H1 (cell line): ENCODE results near the gene FRMD4A. TPM values are rescaled to one million over a fixed set of nuclear protein-coding genes. Genes with fewer than 3 reads are reported as not detected.

Experiments
- CTCF ChIA-PET: fragments of 300-600 bp; sonication (Branson Sonifier 250); formaldehyde crosslinking; loops from one replicate; lab custom pipeline; 2021; ENCODE audit not compliant: partially characterized antibody; lab: Charles Lee
- POLR2A ChIA-PET: fragments of 300-600 bp; sonication (Branson Sonifier 250); formaldehyde crosslinking; loops from one replicate; lab custom pipeline; 2021; ENCODE audit warnings: inconsistent platforms; ENCODE audit not compliant: partially characterized antibody; lab: Charles Lee
- DNase-seq, 2 experiments: peaks; one replicate each; pipeline versions ENCODE4 v3.0.0 to v3.0.0-alpha.2; 2010 to 2022; ENCODE audit warnings: low spot score in 2 of 2, low read depth in 1 of 2, mixed read lengths in 1 of 2
- FAIRE-seq: peaks from 2 replicates; lab custom pipeline; 2011; peaks lifted over from hg19 to GRCh38; lab: Jason Lieb, UNC
- H2AFZ ChIP-seq: 2 replicates; pipeline ENCODE4 v1.8.1; 2012; ENCODE audit warnings: low read length, inconsistent platforms
- H2AK5ac ChIP-seq: 2 replicates; pipeline ENCODE4 v1.6.1; 2013; ENCODE audit warnings: low read depth, low read length
- H2BK120ac ChIP-seq: replicated peaks from 2 replicates; pipeline ENCODE3; 2013; ENCODE audit warnings: low read depth, low read length, inconsistent platforms
- H2BK12ac ChIP-seq: 2 replicates; pipeline ENCODE4 v1.6.1; 2013; ENCODE audit warnings: low read depth, low read length
- H2BK15ac ChIP-seq: 2 replicates; pipeline ENCODE4 v1.6.1; 2013; ENCODE audit warnings: low read length
- H2BK20ac ChIP-seq: 2 replicates; pipeline ENCODE4 v1.6.1; 2013; ENCODE audit warnings: low read length
- H2BK5ac ChIP-seq: 2 replicates; pipeline ENCODE4 v1.6.1; 2013; ENCODE audit warnings: low read depth, low read length
- H3K14ac ChIP-seq: 2 replicates; pipeline ENCODE4 v1.6.1; 2013; ENCODE audit warnings: inconsistent platforms; ENCODE audit not compliant: insufficient read length
- H3K18ac ChIP-seq: 2 replicates; pipeline ENCODE4 v1.6.1; 2013; ENCODE audit warnings: low read length; ENCODE audit errors: extremely low read depth
- H3K23ac ChIP-seq: 2 replicates; pipeline ENCODE4 v1.6.1; 2013; ENCODE audit warnings: inconsistent platforms; ENCODE audit not compliant: insufficient read length
- H3K23me2 ChIP-seq: 2 replicates; pipeline ENCODE4 v1.6.1; 2013; ENCODE audit warnings: low read depth, low read length
- H3K27ac ChIP-seq: 2 replicates; pipeline ENCODE4 v1.6.1; 2011; ENCODE audit warnings: low read depth, low read length, inconsistent platforms
- H3K27me3 ChIP-seq, 4 experiments: replicated peaks in 1 of 4; 1 replicate in 1 of 4; 2 replicates in 3 of 4; pipeline versions ENCODE4 v1.6.1 to v1.8.1; 2011 to 2013; ENCODE audit warnings: low read length in 3 of 4, mild to moderate bottlenecking in 3 of 4, inconsistent platforms in 2 of 4, mixed read lengths in 2 of 4, moderate library complexity in 1 of 4; ENCODE audit not compliant: control insufficient read depth in 3 of 4, insufficient read depth in 3 of 4; ENCODE audit errors: extremely low read depth in 1 of 4
- H3K36me3 ChIP-seq, 4 experiments: 2 replicates each; pipeline versions ENCODE4 v1.6.1 to v1.8.1; 2011 to 2013; ENCODE audit warnings: mild to moderate bottlenecking in 4 of 4, low read length in 3 of 4, moderate library complexity in 2 of 4, control low read depth in 1 of 4, inconsistent platforms in 1 of 4; ENCODE audit not compliant: insufficient read depth in 4 of 4, control insufficient read depth in 2 of 4
- H3K4ac ChIP-seq: replicated peaks from 2 replicates; pipeline ENCODE3; 2013; ENCODE audit warnings: low read length, low read depth, mixed read lengths, inconsistent platforms; ENCODE audit not compliant: insufficient read length
- H3K4me1 ChIP-seq, 4 experiments: replicated peaks in 1 of 4; 1 replicate in 1 of 4; 2 replicates in 3 of 4; pipeline versions ENCODE4 v1.6.1 to v1.8.1; 2011 to 2013; ENCODE audit warnings: low read length in 3 of 4, inconsistent platforms in 2 of 4, mixed read lengths in 1 of 4; ENCODE audit not compliant: insufficient read depth in 4 of 4, control insufficient read depth in 3 of 4
- H3K4me2 ChIP-seq, 2 experiments: 2 replicates each; pipeline versions ENCODE4 v1.6.1 to v1.8.1; 2011 to 2013; ENCODE audit warnings: low read depth in 2 of 2, low read length in 2 of 2, control low read depth in 1 of 2, inconsistent platforms in 1 of 2, mild to moderate bottlenecking in 1 of 2; ENCODE audit not compliant: insufficient read depth in 1 of 2
- H3K4me3 ChIP-seq, 4 experiments: fragments of 200-600, 300-600 bp in 1 of 4; sonication (generic), shearing (Covaris generic), sonication (Bioruptor Twin) in 1 of 4; 2 replicates each; pipeline versions ENCODE4 v1.5.1 to v1.8.1; 2011 to 2016; ENCODE audit warnings: low read length in 4 of 4, low read depth in 3 of 4, control low read depth in 2 of 4, inconsistent platforms in 2 of 4, mild to moderate bottlenecking in 2 of 4, mixed read lengths in 1 of 4, moderate library complexity in 1 of 4; ENCODE audit not compliant: insufficient read depth in 2 of 4; ENCODE audit errors: extremely low read depth in 1 of 4
- H3K56ac ChIP-seq: replicated peaks from 2 replicates; pipeline ENCODE3; 2013; ENCODE audit warnings: low read depth, mild to moderate bottlenecking, mixed read lengths, low read length, inconsistent platforms; ENCODE audit not compliant: insufficient read length
- H3K79me1 ChIP-seq: 2 replicates; pipeline ENCODE4 v1.6.1; 2013; ENCODE audit warnings: low read depth, low read length, control low read depth
- H3K79me2 ChIP-seq, 2 experiments: 2 replicates each; pipeline versions ENCODE4 v1.6.1 to v1.8.1; 2012 to 2013; ENCODE audit warnings: low read length in 2 of 2, mild to moderate bottlenecking in 2 of 2, inconsistent platforms in 1 of 2; ENCODE audit not compliant: insufficient read depth in 2 of 2, control insufficient read depth in 1 of 2
- H3K9ac ChIP-seq, 4 experiments: replicated peaks in 1 of 4; 1 replicate in 1 of 4; 2 replicates in 3 of 4; pipeline versions ENCODE4 v1.6.1 to v1.8.1; 2011 to 2013; ENCODE audit warnings: low read depth in 3 of 4, low read length in 3 of 4, control low read depth in 2 of 4, mild to moderate bottlenecking in 2 of 4, moderate library complexity in 2 of 4, inconsistent platforms in 1 of 4; ENCODE audit errors: extremely low read depth in 1 of 4
- H3K9me3 ChIP-seq, 2 experiments: 2 replicates each; pipeline versions ENCODE4 v1.6.1 to v1.8.1; 2012 to 2013; ENCODE audit warnings: mild to moderate bottlenecking in 2 of 2, moderate library complexity in 2 of 2, control low read depth in 1 of 2, inconsistent platforms in 1 of 2, low read depth in 1 of 2, low read length in 1 of 2, mixed read lengths in 1 of 2; ENCODE audit not compliant: insufficient read depth in 2 of 2
- H4K20me1 ChIP-seq, 2 experiments: replicated peaks in 1 of 2; 2 replicates each; pipeline versions ENCODE3 to v1.8.1; 2011 to 2013; ENCODE audit warnings: inconsistent platforms in 2 of 2, low read length in 2 of 2, mild to moderate bottlenecking in 1 of 2; ENCODE audit not compliant: insufficient read depth in 2 of 2, control insufficient read depth in 1 of 2
- H4K5ac ChIP-seq: 2 replicates; pipeline ENCODE4 v1.6.1; 2013; ENCODE audit warnings: low read length, low read depth, mixed read lengths, inconsistent platforms; ENCODE audit not compliant: insufficient read length
- H4K8ac ChIP-seq: 2 replicates; pipeline ENCODE4 v1.8.0; 2013; ENCODE audit warnings: mild to moderate bottlenecking, moderate library complexity, low read length, inconsistent platforms; ENCODE audit not compliant: insufficient read depth; ENCODE audit errors: extremely low read depth
- H4K91ac ChIP-seq: replicated peaks from 2 replicates; pipeline ENCODE3; 2013; ENCODE audit warnings: low read length, mixed read lengths, inconsistent platforms; ENCODE audit not compliant: insufficient read length
- CBX5 ChIP-seq: fragments of 300-800, 300-1000 bp; sonication (generic); IDR thresholded peaks from 2 replicates; pipeline ENCODE4 v1.7.1; 2016; ENCODE audit warnings: antibody characterized with exemption, low read length, low read depth
- TEAD4 ChIP-seq: IDR thresholded peaks from 2 replicates; pipeline ENCODE4 v1.6.1; 2012; ENCODE audit warnings: low read depth, low read length, inconsistent platforms, mixed read lengths
- WGBS, 2 experiments: shearing (Covaris generic) in 1 of 2; methylation state at CpG; one replicate each; pipeline versions ENCODE4 v1.1.6 to v1.1.7; 2013 to 2015; ENCODE audit warnings: low lambda C conversion rate in 2 of 2, mixed read lengths in 2 of 2, inconsistent platforms in 1 of 2, low coverage in 1 of 2, missing lambda C conversion rate in 1 of 2; ENCODE audit not compliant: insufficient replicate concordance in 2 of 2, insufficient coverage in 1 of 2, insufficient read length in 1 of 2; ENCODE audit errors: extremely low coverage in 1 of 2, missing lambda C conversion rate in 1 of 2; 5-methylcytosine and 5-hydroxymethylcytosine counted together
- polyA plus RNA-seq, 7 experiments: library from polyadenylated mRNA; depleted of rRNA in 3 of 7; stranded (reverse) in 5 of 7; unstranded in 2 of 7; fragments of >200 nt in 5 of 7; fragments of 200-250 nt in 2 of 7; gene quantifications; 1 replicate in 5 of 7; 2 replicates in 1 of 7; 4 replicates in 1 of 7; pipeline versions ENCODE4 v1.2.1 to v1.2.3, GENCODE V29; 2011 to 2013; ENCODE audit warnings: missing spikeins in 2 of 7, mixed read lengths in 2 of 7
- total RNA-seq: library from RNA; stranded (reverse); fragmentation: NEBNext Ultra II Directional; extraction: Animal tissue kit (Norgen Biotek cat#: 25700); gene quantifications from 2 replicates; pipeline ENCODE4 v1.2.1, GENCODE V29; 2021

Gene FRMD4A
- total and polyA plus RNA-seq, 2 of the 8 experiments (the other 6 are each of a cell fraction or from before 2014, with no cell fraction given), result 38.6 to 39.6 TPM

GRCh38 chr10:14282276-14282675, 48.4 kb downstream of the FRMD4A start:
- H2BK15ac ChIP-seq, result no peak overlapping the region
- FAIRE-seq (no peak), DNase-seq (no peak)
- H3K27me3 ChIP-seq, result no peaks in the 10 kb centered on the region
- ChIA-PET POLR2A (no interaction called here), CTCF (interaction anchor here (1.1 to 1.2 kb wide), 2 partner anchors 21 to 97 kb away, joined by 4 read pairs; no protein-coding TSS in a partner anchor)
- no peak overlapping the region for H3K4me2 ChIP-seq
- H3K56ac ChIP-seq, result no peak overlapping the region
- H3K4me3 ChIP-seq, result no peak overlapping the region
- no peaks in the 10 kb centered on the region for H3K79me2 ChIP-seq
- H2BK12ac ChIP-seq, result no peak overlapping the region
- H3K4me1 ChIP-seq, result no peaks in the 10 kb centered on the region
- H3K23me2 ChIP-seq, result no peaks in the 10 kb centered on the region
- H2AFZ ChIP-seq, result no peak overlapping the region
- H3K9me3 ChIP-seq, result no peaks in the 10 kb centered on the region
- no peaks in the 10 kb centered on the region for H4K20me1 ChIP-seq
- no peak overlapping the region for H3K9ac ChIP-seq
- H3K18ac ChIP-seq, result no peak overlapping the region
- H3K36me3 ChIP-seq, result no peaks in the 10 kb centered on the region; a peak in 1 of 8 replicates
- H2BK5ac ChIP-seq, result no peak overlapping the region
- no peak overlapping the region for H3K14ac ChIP-seq
- H2BK20ac ChIP-seq, result no peak overlapping the region
- no peak overlapping the region for H4K91ac ChIP-seq
- H4K8ac ChIP-seq, result no peak overlapping the region
- no peaks in the 10 kb centered on the region for H3K79me1 ChIP-seq
- H3K4ac ChIP-seq, result no peak overlapping the region
- H3K23ac ChIP-seq, result no peak overlapping the region
- H2BK120ac ChIP-seq, result no peak overlapping the region
- H2AK5ac ChIP-seq, result no peak overlapping the region
- WGBS, 2 experiments, result 93% methylated on average over 4 of the region's 4 CpGs; no CpG with 5 or more reads in 1 of the 2 experiments
- no peak overlapping the region for H3K27ac ChIP-seq
- H4K5ac ChIP-seq, result no peak overlapping the region
- TF ChIP-seq TEAD4 (no peak), CBX5 (no peak)
